ENCODE measurements around the gene S100A1. TPM values are rescaled to one million over a fixed set of nuclear protein-coding genes. Genes with fewer than 3 reads are reported as not detected.
A peak's percentile ranks its signal among the peaks of the same experiment; 100 is the strongest.

The S100A1 gene
- total and polyA plus RNA-seq, 2 of the 8 experiments (the other 6 are each of a cell fraction or from before 2014, with no cell fraction given) = 2.0 TPM; not detected in 1

- Histone ChIP-seq H3K9me3 (ENCODE audit: insufficient read depth in 2 of 2, low read depth in 1 of 2, low read length in 1 of 2) (no peaks in the 10 kb centered on the region), H4K8ac (ENCODE audit: extremely low read depth, insufficient read depth, low read length) (peak within 1 kb of the TSS; percentile 75; the same call in 1 of the 2 replicates), H3K79me1 (ENCODE audit: low read depth, low read length) (no peaks in the 10 kb centered on the region), H2AFZ (ENCODE audit: low read length) (peak within 1 kb of the TSS; percentile 49; the same call in 1 of the 2 replicates), H2BK12ac (ENCODE audit: low read depth, low read length) (peak within 1 kb of the TSS; percentile 84; the same call in 1 of the 2 replicates), H3K4me2 (ENCODE audit: insufficient read depth in 1 of 2, low read depth in 2 of 2, low read length in 2 of 2) (peak within 1 kb of the TSS; percentile 59 to 77), H3K27ac (ENCODE audit: low read depth, low read length) (no peak within 1 kb of the TSS), H4K5ac (ENCODE audit: insufficient read length, low read depth, low read length) (no peak within 1 kb of the TSS), H2BK15ac (ENCODE audit: low read length) (peak within 1 kb of the TSS; percentile 96; the same call in 1 of the 2 replicates), H3K4ac (replicated peaks; ENCODE audit: insufficient read length, low read depth, low read length) (no peak within 1 kb of the TSS), H2BK120ac (replicated peaks; ENCODE audit: low read depth, low read length) (no peak within 1 kb of the TSS), H3K14ac (ENCODE audit: insufficient read length) (no peak within 1 kb of the TSS), H3K36me3 (ENCODE audit: control insufficient read depth in 2 of 4, insufficient read depth in 4 of 4, low read length in 3 of 4) (no peaks in the 10 kb centered on the region), H2AK5ac (ENCODE audit: low read depth, low read length) (no peak within 1 kb of the TSS), H3K23me2 (ENCODE audit: low read depth, low read length) (peaks cover 3% of the 10 kb centered on the region), H3K9ac (replicated peaks in 1 of 4; ENCODE audit: extremely low read depth in 1 of 4, low read depth in 3 of 4, low read length in 3 of 4) (no peak within 1 kb of the TSS), H2BK5ac (ENCODE audit: low read depth, low read length) (peak within 1 kb of the TSS; percentile 79; the same call in 1 of the 2 replicates), H3K18ac (ENCODE audit: extremely low read depth, low read length) (peak within 1 kb of the TSS; percentile 75), H4K91ac (replicated peaks; ENCODE audit: insufficient read length, low read length) (peak within 1 kb of the TSS; percentile 64), H3K56ac (replicated peaks; ENCODE audit: insufficient read length, low read depth, low read length) (no peak within 1 kb of the TSS), H3K79me2 (ENCODE audit: control insufficient read depth in 1 of 2, insufficient read depth in 2 of 2, low read length in 2 of 2) (no peaks in the 10 kb centered on the region), H3K4me3 (ENCODE audit: extremely low read depth in 1 of 4, insufficient read depth in 2 of 4, low read depth in 3 of 4, low read length in 4 of 4) (peak within 1 kb of the TSS in 2 of 4 experiments; percentile 10 to 51; a peak in 6 of 8 replicates), H2BK20ac (ENCODE audit: low read length) (peak within 1 kb of the TSS; percentile 48; the same call in 1 of the 2 replicates), H3K27me3 (replicated peaks in 1 of 4; ENCODE audit: control insufficient read depth in 3 of 4, extremely low read depth in 1 of 4, insufficient read depth in 3 of 4, low read length in 3 of 4) (no peaks in the 10 kb centered on the region; a peak in 1 of 7 replicates), H3K23ac (ENCODE audit: insufficient read length) (no peak within 1 kb of the TSS), H4K20me1 (replicated peaks in 1 of 2; ENCODE audit: control insufficient read depth in 1 of 2, insufficient read depth in 2 of 2, low read length in 2 of 2) (no peaks in the 10 kb centered on the region), H3K4me1 (replicated peaks in 1 of 4; ENCODE audit: control insufficient read depth in 3 of 4, insufficient read depth in 4 of 4, low read length in 3 of 4) (peaks cover 0 to 35% (median 25%) of the 10 kb centered on the region in 4 experiments; a peak in 6 of 7 replicates)
- WGBS, 2 experiments (ENCODE audit: extremely low coverage in 1 of 2, insufficient coverage in 1 of 2, insufficient read length in 1 of 2, insufficient replicate concordance in 2 of 2, low coverage in 1 of 2, low lambda C conversion rate in 2 of 2, missing lambda C conversion rate in 1 of 2) = 20% methylated on average over 7 of the region's 9 CpGs; no CpG with 5 or more reads in 1 of the 2 experiments
- TF ChIP-seq CEBPB (IDR thresholded peaks at IDR 0.05; ENCODE audit: low read depth, low read length) (no peak), CTBP2 (IDR thresholded peaks at IDR 0.05; ENCODE audit: borderline replicate concordance, insufficient read depth, insufficient read length, low read length) (peak; percentile 85)
- POLR2A ChIA-PET (ENCODE audit: partially characterized antibody) = interaction anchor here (1.0 to 15.3 kb wide), 11 partner anchors 14 to 378 kb away, joined by 3 to 261 read pairs (median 4); partner anchors contain the start of genes CHTOP, RPS27, S100A1 and S100A13
- DNase-seq (ENCODE audit: low read depth in 1 of 2, low spot score in 2 of 2) = peak in 1 of 2 experiments; percentile 75
- CTCF ChIA-PET (ENCODE audit: partially characterized antibody) = interaction anchor here (1.4 to 15.9 kb wide), 8 partner anchors 10 to 102 kb away, joined by 4 to 224 read pairs (median 50); partner anchors contain the start of genes S100A1, S100A13 and S100A6
- no peak for FAIRE-seq
These were observed 15.4 kb upstream of the S100A1 start, which contains the start of gene S100A16 for GRCh38 chr1:153612755-153613331. S100A16 (minus strand) TSS chr1:153613137; CDS start chr1:153608151, 4,986 bp downstream.

Measured in H1 (cell line).